GM12878 (cell line): ENCODE results near the gene NAXE. TPM values are rescaled to one million over a fixed set of nuclear protein-coding genes. Genes with fewer than 3 reads are reported as not detected.

Experiments used
- ATAC-seq: fragments of 200-7000 bp; cut with Tn5 transposase; 3 replicates; pipeline ENCODE4 v1.9.1; 2020; ENCODE audit warnings: mild to moderate bottlenecking, moderate library complexity
- BruUV-seq: library from RNA; stranded (reverse); fragments of 400-500 nt; replicated peaks from 2 replicates; lab custom pipeline; 2021; lab: Mats Ljungman, UMichigan
- CTCF ChIA-PET: fragments of 300-600 bp; sonication (Branson Sonifier 250); formaldehyde crosslinking; extraction: SDS; loops from one replicate; lab custom pipeline; 2021; ENCODE audit warnings: inconsistent platforms; lab: Yijun Ruan, JAX
- POLR2A ChIA-PET: fragments of 350-600 bp; formaldehyde crosslinking; extraction: SDS; loops from one replicate; lab custom pipeline; 2021; ENCODE audit warnings: inconsistent platforms; lab: Charles Lee
- RAD21 ChIA-PET: fragments of 300-600 bp; sonication (Branson Sonifier 250); formaldehyde crosslinking; loops from one replicate; lab custom pipeline; 2023; ENCODE audit warnings: antibody characterized with exemption; ENCODE audit not compliant: unreplicated experiment; lab: Charles Lee
- SMC1A ChIA-PET: fragments of 300-600 bp; sonication (Branson Sonifier 250); formaldehyde crosslinking; loops from one replicate; lab custom pipeline; 2023; ENCODE audit not compliant: unreplicated experiment, uncharacterized antibody; lab: Charles Lee
- DNase-seq: peaks from one replicate; pipeline ENCODE4 v3.0.0-alpha.2; 2011; ENCODE audit warnings: low read depth, low spot score
- FAIRE-seq: peaks from 3 replicates; lab custom pipeline; 2011; peaks lifted over from hg19 to GRCh38; lab: Jason Lieb, UNC
- H2AFZ ChIP-seq: 2 replicates; pipeline ENCODE4 v1.6.0; 2011; ENCODE audit warnings: low read depth, low read length, control low read depth; ENCODE audit not compliant: control insufficient read depth
- H3K27ac ChIP-seq: 2 replicates; pipeline ENCODE4 v1.5.1; 2011; ENCODE audit warnings: control low read depth; ENCODE audit not compliant: control insufficient read depth, insufficient read depth
- H3K27me3 ChIP-seq, 2 experiments: replicated peaks in 1 of 2; 2 replicates each; pipeline versions ENCODE4 v1.6.0 to v1.6.1; 2011; ENCODE audit warnings: low read length in 1 of 2; ENCODE audit not compliant: control insufficient read depth in 2 of 2, insufficient read depth in 2 of 2
- H3K36me3 ChIP-seq, 2 experiments: 2 replicates each; pipeline ENCODE4 v1.5.1; 2011; ENCODE audit warnings: low read length in 1 of 2; ENCODE audit not compliant: control insufficient read depth in 2 of 2, insufficient read depth in 2 of 2
- H3K4me1 ChIP-seq: 2 replicates; pipeline ENCODE4 v1.6.1; 2011; ENCODE audit warnings: mild to moderate bottlenecking, low read length, moderate library complexity, mixed read lengths; ENCODE audit not compliant: control insufficient read depth, insufficient read depth
- H3K4me2 ChIP-seq: 2 replicates; pipeline ENCODE4 v1.6.0; 2011; ENCODE audit warnings: control low read depth; ENCODE audit not compliant: control insufficient read depth, insufficient read depth
- H3K4me3 ChIP-seq: fragments of 200-600 bp; sonication (generic); 2 replicates; pipeline ENCODE4 v1.5.1; 2016
- H3K79me2 ChIP-seq: 2 replicates; pipeline ENCODE4 v1.6.0; 2011; ENCODE audit warnings: low read length; ENCODE audit not compliant: control insufficient read depth, insufficient read depth
- H3K9ac ChIP-seq: 2 replicates; pipeline ENCODE4 v1.8.0; 2011; ENCODE audit warnings: low read length, control low read depth, mixed read lengths; ENCODE audit not compliant: control insufficient read depth, insufficient read depth
- H3K9me3 ChIP-seq: replicated peaks from 3 replicates; pipeline ENCODE4 v1.5.1; 2011; ENCODE audit warnings: mild to moderate bottlenecking, low read length; ENCODE audit not compliant: control insufficient read depth, insufficient read depth
- H4K20me1 ChIP-seq: 2 replicates; pipeline ENCODE4 v1.6.0; 2011; ENCODE audit not compliant: control insufficient read depth, insufficient read depth
- CBX5 ChIP-seq: sonication (generic); IDR thresholded peaks from 2 replicates; pipeline ENCODE4 v1.6.1; 2016; ENCODE audit warnings: low read depth, moderate library complexity, mild to moderate bottlenecking, inconsistent platforms
- CHD4 ChIP-seq: fragments of 200-600 bp; sonication (generic); IDR thresholded peaks from 2 replicates; pipeline ENCODE4 v1.6.1; 2016; ENCODE audit warnings: mild to moderate bottlenecking
- CREB1 ChIP-seq: IDR thresholded peaks from 2 replicates; pipeline ENCODE4 v1.6.1; 2012; ENCODE audit warnings: low read depth, mild to moderate bottlenecking, inconsistent platforms
- E4F1 ChIP-seq: fragments of 450-650 bp; IDR thresholded peaks from 2 replicates; pipeline ENCODE4 v1.6.1; 2018; ENCODE audit warnings: borderline replicate concordance, mild to moderate bottlenecking; ENCODE audit not compliant: partially characterized antibody
- HCFC1 ChIP-seq: fragments of 150-350 bp; IDR thresholded peaks from 2 replicates; pipeline ENCODE4 v1.6.1; 2014; ENCODE audit warnings: low read length
- KDM1A ChIP-seq: fragments of 200-600 bp; sonication (generic); IDR thresholded peaks from 2 replicates; pipeline ENCODE4 v1.6.1; 2016; ENCODE audit warnings: borderline replicate concordance
- PAX8 ChIP-seq: fragments of 450-650 bp; IDR thresholded peaks from 2 replicates; pipeline ENCODE4 v1.6.1; 2017; ENCODE audit warnings: mild to moderate bottlenecking, moderate library complexity
- RFX5 ChIP-seq: IDR thresholded peaks from 2 replicates; pipeline ENCODE4 v1.6.1; 2011; ENCODE audit warnings: low read depth, low read length, improper control_type of control experiment
- STAT3 ChIP-seq: IDR thresholded peaks from 2 replicates; pipeline ENCODE4 v1.6.1; 2011; ENCODE audit warnings: low read depth, low read length, improper control_type of control experiment
- TARDBP ChIP-seq: IDR thresholded peaks from 2 replicates; pipeline ENCODE4 v1.6.1; 2016; ENCODE audit warnings: borderline replicate concordance
- TBL1XR1 ChIP-seq: IDR thresholded peaks from 2 replicates; pipeline ENCODE4 v1.6.1; 2012; ENCODE audit warnings: low read depth, low read length, improper control_type of control experiment
- TCF12 ChIP-seq: IDR thresholded peaks from 2 replicates; pipeline ENCODE4 v1.6.1; 2011; ENCODE audit warnings: low read depth, mild to moderate bottlenecking, low read length
- ZNF592 ChIP-seq: fragments of 450-650 bp; IDR thresholded peaks from 2 replicates; pipeline ENCODE4 v1.6.1; 2017; ENCODE audit warnings: mild to moderate bottlenecking, moderate library complexity
- WGBS: methylation state at CpG from one replicate; pipeline ENCODE4 v1.1.6; 2016; ENCODE audit warnings: low lambda C conversion rate; ENCODE audit not compliant: insufficient replicate concordance, insufficient coverage; ENCODE audit errors: missing lambda C conversion rate; 5-methylcytosine and 5-hydroxymethylcytosine counted together
- in situ Hi-C: fragments of 300-500 bp; cut with MboI; formaldehyde crosslinking; loops from 9 replicates; pipeline ENCODE4 v1.14.3; 2018; ENCODE audit warnings: mixed read lengths
- intact Hi-C: fragments of 100-400 bp; cut with micrococcal nuclease; formaldehyde crosslinking; loops from one replicate; pipeline ENCODE4 v1.14.2; 2022; ENCODE audit not compliant: unreplicated experiment
- polyA plus RNA-seq, 11 experiments: library from polyadenylated mRNA; depleted of rRNA in 4 of 11; unstranded in 6 of 11; stranded (reverse) in 5 of 11; fragments of >200 nt; fragmentation: Nextera tagmentation in 4 of 11; fragmentation: Illumina TruSeq in 1 of 11; extraction: Ambion mirVana in 4 of 11; extraction: Trizol in 1 of 11; gene quantifications; 1 replicate in 1 of 11; 2 replicates in 10 of 11; pipeline versions ENCODE4 v1.2.1 to v1.2.3, GENCODE V29; 2011 to 2016; ENCODE audit warnings: inconsistent platforms in 2 of 11, missing spikeins in 2 of 11, low read depth in 1 of 11
- total RNA-seq, 4 experiments: library from RNA; depleted of rRNA in 3 of 4; stranded (reverse); fragments of >200 nt in 3 of 4; fragmentation: Illumina TruSeq in 1 of 4; extraction: Trizol in 1 of 4; gene quantifications; 2 replicates each; pipeline versions ENCODE4 v1.2.1 to v1.2.3, GENCODE V29; 2013 to 2021

Gene NAXE
- total and polyA plus RNA-seq, 10 of the 15 experiments (the other 5 are each of a cell fraction or from before 2014, with no cell fraction given): 17.8 to 93.3 (median 68.8) TPM

GRCh38 chr1:156551066-156551643, 40.4 kb upstream of the NAXE start:
- RAD21 ChIA-PET: no interaction called here

DNA sequence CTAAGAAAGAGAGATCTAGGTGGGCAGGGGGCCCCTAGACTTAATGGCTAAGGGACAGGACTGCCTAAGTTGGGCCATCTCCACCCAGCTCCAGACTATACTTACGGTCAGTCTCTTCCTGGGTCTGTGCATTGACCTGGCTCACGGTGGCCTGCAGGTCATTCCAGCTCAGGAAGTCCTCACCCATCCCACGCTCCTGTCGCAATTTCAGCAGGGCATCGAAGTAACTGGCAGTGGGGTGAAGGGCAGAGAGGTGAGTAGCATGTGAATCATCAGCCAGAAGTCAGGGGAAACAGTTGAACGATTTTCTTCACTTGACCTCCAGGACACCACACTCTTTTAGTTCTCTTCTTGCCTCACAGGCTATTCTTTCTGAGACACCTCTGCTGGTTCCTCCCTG, 39.7 kb upstream of the NAXE start:
- intact Hi-C loops: no loop called here
- ATAC-seq (no peak), FAIRE-seq (no peak), DNase-seq (no peak)
- ChIA-PET POLR2A (no interaction called here), CTCF (interaction anchor here (0.6 to 1.2 kb wide), 2 partner anchors 95 to 108 kb away, joined by 3 read pairs; no protein-coding TSS in a partner anchor), SMC1A (no interaction called here), RAD21 (interaction anchor here (1.6 kb wide), 1 partner anchor 95 kb away, joined by 3 read pairs; no protein-coding TSS in a partner anchor)
- BruUV-seq: no TSS peak
- Histone ChIP-seq H3K27me3 (no peaks in the 10 kb centered on the region), H3K4me3 (no peak overlapping the region), H3K79me2 (no peaks in the 10 kb centered on the region), H3K27ac (no peak overlapping the region), H3K36me3 (peaks cover 2% of the 10 kb centered on the region in 2 experiments; a peak in 3 of 4 replicates), H2AFZ (no peak overlapping the region), H3K9ac (no peak overlapping the region), H4K20me1 (no peaks in the 10 kb centered on the region), H3K4me1 (no peaks in the 10 kb centered on the region), H3K9me3 (no peaks in the 10 kb centered on the region), H3K4me2 (no peak overlapping the region)
- TF ChIP-seq CBX5 (no peak), KDM1A (no peak), PAX8 (no peak), HCFC1 (no peak), CHD4 (no peak), ZNF592 (no peak), TCF12 (no peak), STAT3 (no peak), RFX5 (no peak), CREB1 (no peak), E4F1 (no peak)
- in situ Hi-C loops: no loop called here
- WGBS: 82% methylated on average over 6 of the region's 6 CpGs

More at GRCh38 chr1:156551066-156551643, 40.4 kb upstream of the NAXE start:
- POLR2A ChIA-PET: no interaction called here
- peaks cover 0 to 2% of the 10 kb centered on the region in 2 experiments; a peak in 3 of 4 replicates for H3K36me3 ChIP-seq
- DNase-seq (no peak), ATAC-seq (no peak), FAIRE-seq (no peak)
- H3K27me3 ChIP-seq: no peaks in the 10 kb centered on the region
- no peak for TF ChIP-seq TBL1XR1
- no peak for TF ChIP-seq TARDBP
- H3K4me2 ChIP-seq: no peak overlapping the region
- H3K4me1 ChIP-seq: no peaks in the 10 kb centered on the region
- intact Hi-C loops (no loop called here), in situ Hi-C loops (no loop called here)
- no peak overlapping the region for H3K4me3 ChIP-seq
- no peak overlapping the region for H3K27ac ChIP-seq
- H3K79me2 ChIP-seq: no peaks in the 10 kb centered on the region
- H3K9me3 ChIP-seq: no peaks in the 10 kb centered on the region
- CTCF ChIA-PET: no interaction called here
- no peak overlapping the region for H3K9ac ChIP-seq
- no TSS peak for BruUV-seq
- H4K20me1 ChIP-seq: no peaks in the 10 kb centered on the region
- SMC1A ChIA-PET: no interaction called here
- 55% methylated on average over 3 of the region's 3 CpGs for WGBS
- no peak overlapping the region for H2AFZ ChIP-seq
